PC-9 (cell line): Measurements from ENCODE around the gene HOMER2.

Experiments
- CTCF ChIP-seq: fragments of 200-600 bp; sonication (generic); conservative IDR thresholded peaks from 2 replicates; pipeline ENCODE4 v1.6.1; 2017; ENCODE audit warnings: mixed run types, antibody characterized with exemption, mild to moderate bottlenecking, moderate library complexity
- EZH2 ChIP-seq: fragments of 200-600 bp; sonication (generic); IDR thresholded peaks from 2 replicates; pipeline ENCODE4 v1.8.0; 2017; ENCODE audit warnings: antibody characterized with exemption, low read depth

DNA sequence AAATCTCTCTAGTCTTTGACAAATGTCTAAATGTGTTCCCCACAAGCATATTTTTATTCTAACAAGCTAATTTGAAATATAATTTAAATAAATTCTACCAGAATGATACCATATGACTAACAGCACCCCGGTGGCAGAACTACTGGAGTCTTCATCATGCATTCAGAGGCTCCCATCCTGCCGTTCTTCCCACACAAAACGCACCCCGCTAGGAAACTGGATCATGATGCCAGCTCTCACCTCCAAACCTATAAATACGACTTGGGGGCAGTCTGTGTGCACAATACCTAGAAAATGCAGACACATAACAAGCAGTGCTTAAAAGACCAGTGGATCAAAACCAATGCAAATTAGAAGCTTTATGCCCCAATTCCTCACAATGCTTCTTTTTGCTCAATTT is 8.5 kb downstream of the HOMER2 start:
- TF ChIP-seq EZH2, result no peak
- no peak for TF ChIP-seq CTCF
